A673 (cell line): ENCODE results near the gene CBX3.

Experiments
- CTCF ChIP-seq: fragments of 300-800, 200-600 bp; sonication (generic); conservative IDR thresholded peaks from 2 replicates; pipeline ENCODE4 v1.5.1; 2017; ENCODE audit warnings: low read depth, mild to moderate bottlenecking, antibody characterized with exemption, low read length, moderate library complexity, mixed read lengths
- EZH2 ChIP-seq: fragments of 200-600 bp; sonication (generic); IDR thresholded peaks from 2 replicates; pipeline ENCODE4 v1.6.1; 2017; ENCODE audit warnings: borderline replicate concordance, low read depth, mild to moderate bottlenecking, mixed read lengths, antibody characterized with exemption, low read length; ENCODE audit not compliant: poor library complexity, severe bottlenecking

GRCh38 chr7:26155531-26156375, 45.8 kb upstream of the CBX3 start:
- TF ChIP-seq CTCF (no peak), EZH2 (no peak)
